ENCODE data around the gene HOXD9.

The HOXD9 gene

GRCh38 chr2:176093145-176093897 is 29.2 kb upstream of the HOXD9 start:
- Histone ChIP-seq H3K36me3 (ENCODE audit: control insufficient read depth, insufficient read depth, low read length) (no peaks in the 10 kb centered on the region), H3K4me1 (ENCODE audit: control insufficient read depth, insufficient read depth, low read length, poor library complexity, severe bottlenecking) (peaks cover 22% of the 10 kb centered on the region), H3K27ac (ENCODE audit: insufficient read depth, low read length, poor library complexity, severe bottlenecking) (no peak overlapping the region), H3K9me3 (ENCODE audit: control insufficient read depth, low read length) (no peaks in the 10 kb centered on the region), H3K4me3 (ENCODE audit: insufficient read depth, low read depth, low read length, poor library complexity, severe bottlenecking) (no peak overlapping the region), H3K27me3 (replicated peaks; ENCODE audit: control insufficient read depth, insufficient read depth, low read length, poor library complexity, severe bottlenecking) (peaks cover 87% of the 10 kb centered on the region)
- DNase-seq = no peak

GRCh38 chr2:176093898-176094249 is 28.6 kb upstream of the HOXD9 start:
- H3K27me3 ChIP-seq (replicated peaks; ENCODE audit: control insufficient read depth, insufficient read depth, low read length, poor library complexity, severe bottlenecking) = peaks cover 87% of the 10 kb centered on the region
- DNase-seq = no peak
- H3K9me3 ChIP-seq (ENCODE audit: control insufficient read depth, low read length) = no peaks in the 10 kb centered on the region
- peaks cover 22% of the 10 kb centered on the region for H3K4me1 ChIP-seq (ENCODE audit: control insufficient read depth, insufficient read depth, low read length, poor library complexity, severe bottlenecking)
- H3K36me3 ChIP-seq (ENCODE audit: control insufficient read depth, insufficient read depth, low read length) = no peaks in the 10 kb centered on the region
- no peak overlapping the region for H3K4me3 ChIP-seq (ENCODE audit: insufficient read depth, low read depth, low read length, poor library complexity, severe bottlenecking)
- H3K27ac ChIP-seq (ENCODE audit: insufficient read depth, low read length, poor library complexity, severe bottlenecking) = no peak overlapping the region

- no peaks in the 10 kb centered on the region for H3K9me3 ChIP-seq (ENCODE audit: control insufficient read depth, low read length)
- H3K27me3 ChIP-seq (replicated peaks; ENCODE audit: control insufficient read depth, insufficient read depth, low read length, poor library complexity, severe bottlenecking) = peaks cover 87% of the 10 kb centered on the region
- H3K27ac ChIP-seq (ENCODE audit: insufficient read depth, low read length, poor library complexity, severe bottlenecking) = no peak overlapping the region
- no peak overlapping the region for H3K4me3 ChIP-seq (ENCODE audit: insufficient read depth, low read depth, low read length, poor library complexity, severe bottlenecking)
- no peaks in the 10 kb centered on the region for H3K36me3 ChIP-seq (ENCODE audit: control insufficient read depth, insufficient read depth, low read length)
- H3K4me1 ChIP-seq (ENCODE audit: control insufficient read depth, insufficient read depth, low read length, poor library complexity, severe bottlenecking) = peaks cover 22% of the 10 kb centered on the region
- no peak for DNase-seq
Measured at GRCh38 chr2:176094349-176094748, 28.2 kb upstream of the HOXD9 start.

DNA sequence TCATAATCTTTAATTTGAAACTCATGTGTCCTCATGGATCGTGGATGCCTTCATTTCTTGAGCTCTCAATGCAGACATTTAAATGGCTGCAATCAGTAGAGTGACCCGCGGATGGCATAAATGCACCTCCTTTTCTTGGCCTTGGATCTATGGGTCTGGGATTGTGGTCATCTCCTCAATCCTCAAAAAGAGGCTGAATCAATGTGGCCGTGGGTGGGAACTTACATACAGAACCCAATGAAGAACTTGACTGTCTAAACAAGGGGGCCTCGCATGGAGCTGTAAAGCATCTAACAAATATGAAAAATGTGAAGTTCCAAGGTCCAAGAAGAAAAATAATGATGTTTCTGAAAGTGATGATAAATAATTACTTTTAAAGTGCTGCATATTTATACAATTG is 27.1 kb upstream of the HOXD9 start:
- H3K4me1 ChIP-seq (ENCODE audit: control insufficient read depth, insufficient read depth, low read length, poor library complexity, severe bottlenecking) = peaks cover 22% of the 10 kb centered on the region
- DNase-seq = no peak
- no peaks in the 10 kb centered on the region for H3K36me3 ChIP-seq (ENCODE audit: control insufficient read depth, insufficient read depth, low read length)
- no peak overlapping the region for H3K4me3 ChIP-seq (ENCODE audit: insufficient read depth, low read depth, low read length, poor library complexity, severe bottlenecking)
- no peaks in the 10 kb centered on the region for H3K9me3 ChIP-seq (ENCODE audit: control insufficient read depth, low read length)
- no peak overlapping the region for H3K27ac ChIP-seq (ENCODE audit: insufficient read depth, low read length, poor library complexity, severe bottlenecking)
- peaks cover 88% of the 10 kb centered on the region for H3K27me3 ChIP-seq (replicated peaks; ENCODE audit: control insufficient read depth, insufficient read depth, low read length, poor library complexity, severe bottlenecking)

DNA sequence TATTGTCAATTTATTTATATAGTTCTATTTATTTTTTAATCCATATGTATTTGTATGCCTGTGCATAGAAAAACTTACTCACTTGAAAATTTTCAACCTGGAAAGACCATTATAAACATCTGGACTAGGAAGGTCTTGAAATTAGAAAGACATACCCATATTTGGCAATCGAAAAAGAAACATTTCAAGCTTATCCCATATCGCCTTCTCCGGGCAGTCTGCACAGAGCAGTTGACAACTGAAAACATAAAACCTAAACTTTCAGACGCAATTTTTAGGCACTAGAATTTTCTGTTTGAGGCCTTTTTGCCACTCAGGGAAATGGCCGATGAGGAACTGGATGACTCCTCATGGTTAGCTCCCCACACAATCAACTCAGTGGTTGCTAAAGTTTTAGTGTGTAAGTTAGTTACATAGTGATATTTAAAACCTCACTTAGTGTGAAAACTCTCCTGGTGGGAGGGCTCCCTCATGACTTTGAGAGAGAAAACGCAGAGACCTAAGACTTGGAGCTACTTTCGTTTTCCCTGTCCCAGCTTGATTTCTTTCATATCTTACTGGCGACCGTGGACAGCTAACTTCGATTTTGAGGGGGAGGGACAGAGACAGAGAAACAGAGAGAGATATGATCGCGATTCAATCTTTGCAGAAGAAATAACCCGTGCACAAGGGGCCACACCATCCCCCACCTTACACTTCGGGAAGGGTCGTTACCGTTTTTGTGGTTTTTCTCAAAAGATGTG is 26.1 kb upstream of the HOXD9 start:
- peaks cover 88% of the 10 kb centered on the region for H3K27me3 ChIP-seq (replicated peaks; ENCODE audit: control insufficient read depth, insufficient read depth, low read length, poor library complexity, severe bottlenecking)
- H3K4me3 ChIP-seq (ENCODE audit: insufficient read depth, low read depth, low read length, poor library complexity, severe bottlenecking) = peak overlapping the region; percentile 40
- peaks cover 22% of the 10 kb centered on the region for H3K4me1 ChIP-seq (ENCODE audit: control insufficient read depth, insufficient read depth, low read length, poor library complexity, severe bottlenecking)
- H3K9me3 ChIP-seq (ENCODE audit: control insufficient read depth, low read length) = no peaks in the 10 kb centered on the region
- H3K27ac ChIP-seq (ENCODE audit: insufficient read depth, low read length, poor library complexity, severe bottlenecking) = no peak overlapping the region
- no peaks in the 10 kb centered on the region for H3K36me3 ChIP-seq (ENCODE audit: control insufficient read depth, insufficient read depth, low read length)
- no peak for DNase-seq

GRCh38 chr2:176096986-176097819 is 25.3 kb upstream of the HOXD9 start:
- Histone ChIP-seq H3K27me3 (replicated peaks; ENCODE audit: control insufficient read depth, insufficient read depth, low read length, poor library complexity, severe bottlenecking) (peaks cover 88% of the 10 kb centered on the region), H3K4me1 (ENCODE audit: control insufficient read depth, insufficient read depth, low read length, poor library complexity, severe bottlenecking) (peaks cover 22% of the 10 kb centered on the region), H3K27ac (ENCODE audit: insufficient read depth, low read length, poor library complexity, severe bottlenecking) (no peak overlapping the region), H3K36me3 (ENCODE audit: control insufficient read depth, insufficient read depth, low read length) (no peaks in the 10 kb centered on the region), H3K4me3 (ENCODE audit: insufficient read depth, low read depth, low read length, poor library complexity, severe bottlenecking) (peak overlapping the region; percentile 40), H3K9me3 (ENCODE audit: control insufficient read depth, low read length) (no peaks in the 10 kb centered on the region)
- DNase-seq = peak; percentile 26 to 46 (median 30)

DNA sequence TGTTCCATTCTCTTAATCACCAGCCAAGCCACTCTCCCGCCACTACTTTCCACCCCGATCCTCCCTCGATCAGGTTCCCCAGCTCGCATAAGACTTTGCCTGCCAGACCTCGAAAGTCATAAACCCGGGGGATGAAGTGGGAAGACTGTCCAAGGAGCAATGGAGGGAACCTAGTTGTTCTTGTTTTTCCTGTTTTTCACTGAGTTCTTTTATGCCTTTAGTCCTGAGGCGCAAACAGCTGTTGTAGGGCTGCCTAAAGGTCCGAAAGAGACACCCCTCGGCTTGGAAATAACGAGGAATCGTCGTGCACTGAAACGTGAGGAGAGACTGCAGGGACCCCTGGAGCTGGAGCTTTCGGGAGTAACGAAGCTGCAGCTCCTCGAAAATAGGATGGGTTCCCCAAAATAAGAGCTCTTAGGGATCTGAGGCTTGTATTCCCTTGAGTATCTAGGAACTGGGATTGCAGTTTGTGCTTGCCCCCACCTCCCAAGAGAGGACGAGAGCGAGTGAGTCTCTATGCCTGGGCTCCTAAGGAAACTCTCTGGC is 24.6 kb upstream of the HOXD9 start:
- no peaks in the 10 kb centered on the region for H3K9me3 ChIP-seq (ENCODE audit: control insufficient read depth, low read length)
- peak overlapping the region; percentile 40 for H3K4me3 ChIP-seq (ENCODE audit: insufficient read depth, low read depth, low read length, poor library complexity, severe bottlenecking)
- DNase-seq = no peak

DNA sequence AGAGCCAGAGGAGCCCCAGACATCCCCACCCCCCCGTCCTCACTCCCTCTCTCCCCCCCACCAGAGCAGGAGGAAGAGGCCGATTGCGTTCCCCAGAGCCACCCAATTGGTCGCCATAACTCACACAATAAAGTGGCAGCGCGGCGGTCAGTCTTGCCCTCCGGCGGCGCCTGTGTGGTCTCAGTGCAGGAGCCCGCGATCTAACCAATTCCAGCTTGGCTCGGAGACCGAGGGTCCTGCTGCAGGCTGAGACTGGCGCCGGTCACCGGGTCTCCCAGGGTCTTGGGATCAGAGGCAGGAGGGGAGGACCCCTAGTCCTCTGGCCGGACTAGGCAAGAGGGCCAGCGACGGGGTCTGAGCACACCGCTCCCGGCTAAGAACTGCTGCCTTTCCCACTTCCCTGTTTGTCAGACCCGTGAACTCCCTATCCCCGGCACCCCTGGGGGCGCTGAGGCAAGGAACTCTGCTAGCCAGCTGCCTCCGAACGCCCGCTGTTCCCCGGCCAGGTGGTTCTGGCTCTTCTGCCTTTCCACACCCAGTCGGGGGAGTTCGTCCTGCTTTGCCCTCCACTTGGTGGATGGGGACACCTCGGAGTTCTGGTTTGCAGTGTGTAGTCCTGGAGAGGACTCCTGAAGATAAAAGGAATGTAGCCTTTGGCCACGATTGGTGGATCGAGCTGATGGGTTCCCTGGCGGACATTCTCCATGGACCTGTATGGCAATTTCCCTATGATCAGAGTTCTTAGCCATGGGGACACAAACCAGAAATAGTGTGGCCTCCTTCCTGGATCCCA is 24.0 kb upstream of the HOXD9 start:
- Histone ChIP-seq H3K27me3 (replicated peaks; ENCODE audit: control insufficient read depth, insufficient read depth, low read length, poor library complexity, severe bottlenecking) (peaks cover 94% of the 10 kb centered on the region), H3K4me1 (ENCODE audit: control insufficient read depth, insufficient read depth, low read length, poor library complexity, severe bottlenecking) (peaks cover 16% of the 10 kb centered on the region), H3K9me3 (ENCODE audit: control insufficient read depth, low read length) (no peaks in the 10 kb centered on the region), H3K4me3 (ENCODE audit: insufficient read depth, low read depth, low read length, poor library complexity, severe bottlenecking) (no peak overlapping the region), H3K27ac (ENCODE audit: insufficient read depth, low read length, poor library complexity, severe bottlenecking) (no peak overlapping the region), H3K36me3 (ENCODE audit: control insufficient read depth, insufficient read depth, low read length) (no peaks in the 10 kb centered on the region)
- no peak for DNase-seq

More for the DNA sequence above, 24.6 kb upstream of the HOXD9 start:
- Histone ChIP-seq H3K4me1 (ENCODE audit: control insufficient read depth, insufficient read depth, low read length, poor library complexity, severe bottlenecking) (peaks cover 22% of the 10 kb centered on the region), H3K27ac (ENCODE audit: insufficient read depth, low read length, poor library complexity, severe bottlenecking) (no peak overlapping the region), H3K27me3 (replicated peaks; ENCODE audit: control insufficient read depth, insufficient read depth, low read length, poor library complexity, severe bottlenecking) (peaks cover 95% of the 10 kb centered on the region), H3K36me3 (ENCODE audit: control insufficient read depth, insufficient read depth, low read length) (no peaks in the 10 kb centered on the region)

DNA sequence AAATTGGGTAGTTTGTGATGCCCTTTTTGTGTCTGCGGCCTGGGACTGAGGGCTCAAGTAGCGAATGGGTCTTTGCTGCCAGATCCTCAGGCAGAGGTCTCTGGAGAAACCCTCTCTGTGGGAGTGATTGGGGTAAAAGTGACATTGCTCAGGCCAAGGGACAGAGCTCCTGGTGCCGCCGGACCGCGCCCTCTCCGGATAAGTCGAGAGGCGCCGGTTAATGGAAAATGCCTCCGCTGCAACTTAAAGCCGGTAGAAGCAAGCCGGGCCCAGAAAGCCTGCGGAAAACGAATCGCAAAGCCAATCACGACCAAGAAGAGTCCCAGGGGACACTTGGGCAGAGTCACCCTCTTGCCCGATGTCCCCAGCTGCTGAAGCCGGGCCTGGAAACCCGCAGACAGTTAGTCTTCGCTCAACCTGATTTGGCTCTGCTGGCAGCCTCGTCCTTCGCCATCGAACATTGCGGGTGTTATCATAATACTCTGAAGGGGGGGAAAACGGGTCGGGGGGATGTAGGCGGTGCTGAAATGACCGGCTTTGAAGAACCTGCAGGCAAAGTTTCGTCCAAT is 23.3 kb upstream of the HOXD9 start:
- H3K9me3 ChIP-seq (ENCODE audit: control insufficient read depth, low read length) = no peaks in the 10 kb centered on the region
- no peak overlapping the region for H3K27ac ChIP-seq (ENCODE audit: insufficient read depth, low read length, poor library complexity, severe bottlenecking)
- no peak for DNase-seq
- H3K27me3 ChIP-seq (replicated peaks; ENCODE audit: control insufficient read depth, insufficient read depth, low read length, poor library complexity, severe bottlenecking) = peaks cover 94% of the 10 kb centered on the region
- H3K4me1 ChIP-seq (ENCODE audit: control insufficient read depth, insufficient read depth, low read length, poor library complexity, severe bottlenecking) = peaks cover 14% of the 10 kb centered on the region
- H3K36me3 ChIP-seq (ENCODE audit: control insufficient read depth, insufficient read depth, low read length) = no peaks in the 10 kb centered on the region
- no peak overlapping the region for H3K4me3 ChIP-seq (ENCODE audit: insufficient read depth, low read depth, low read length, poor library complexity, severe bottlenecking)
